Stimulated activated CD4-positive, alpha-beta T cell treated with anti-CD3 and anti-CD28 coated beads, Interleukin-12 subunit alpha, Interleukin-12 subunit beta, amount 100 ng/mL, for 48 hours (primary cell): Measurements from ENCODE around the gene DCLK2.

Source experiments
- DNase-seq, 3 donors: peaks; one replicate each; pipeline ENCODE4 v3.0.0-alpha.2; 2020; ENCODE audit warnings: low read depth in 2 of 3, low spot score in 1 of 3

The DCLK2 gene

DNA sequence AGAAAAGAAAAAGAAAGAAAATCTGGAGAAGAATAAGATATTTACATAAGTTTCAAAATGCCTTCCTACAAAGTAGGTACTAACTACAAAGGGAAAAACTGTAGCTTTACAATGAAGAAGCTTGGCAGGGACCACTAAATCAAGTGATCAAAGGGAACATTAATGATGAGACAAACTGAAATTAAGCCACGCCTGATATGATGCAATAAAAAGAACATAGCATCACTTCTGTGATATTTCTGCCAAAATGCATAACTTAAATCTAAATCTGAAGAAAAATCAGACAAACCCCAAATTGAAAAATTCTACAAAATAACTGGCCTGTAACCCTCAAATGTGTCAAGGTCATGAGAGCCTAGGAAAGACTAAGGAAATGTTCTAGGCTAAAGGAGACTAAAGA is 8.9 kb upstream of the DCLK2 start:
- DNase-seq, result no peak

DNA sequence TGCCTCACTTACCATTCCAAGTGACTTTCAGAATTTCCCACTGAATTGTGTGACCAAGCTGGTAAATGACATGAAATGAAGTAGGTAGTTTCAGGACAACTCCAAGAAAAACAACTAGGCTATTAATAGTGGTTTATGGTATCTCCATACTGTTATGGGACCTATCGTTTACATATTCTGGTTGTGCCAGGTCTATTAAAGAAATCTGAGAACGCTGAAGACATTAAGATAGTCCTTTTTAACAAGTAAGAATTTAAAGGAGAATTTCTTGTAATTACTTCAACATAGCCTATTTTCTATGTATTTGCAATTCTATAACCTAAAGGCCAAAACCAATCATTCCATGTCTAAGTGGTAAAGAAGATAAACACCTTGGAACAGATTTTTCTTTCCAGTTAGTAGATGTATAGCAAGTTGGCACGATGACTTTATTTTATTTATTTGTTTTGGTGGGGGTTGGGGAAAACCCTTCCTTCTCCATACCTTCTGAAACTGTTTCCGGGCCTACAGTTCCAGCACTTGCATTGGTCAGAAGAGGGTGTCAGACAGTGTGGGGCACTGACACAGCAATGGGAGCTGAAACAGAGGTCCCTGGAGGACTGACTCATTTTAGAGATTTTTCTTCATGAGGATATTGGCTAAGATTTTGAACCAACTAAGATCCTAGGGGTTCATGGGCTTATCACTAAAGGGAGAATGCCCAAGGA is 7.6 kb upstream of the DCLK2 start:
- DNase-seq, result no peak

DNA sequence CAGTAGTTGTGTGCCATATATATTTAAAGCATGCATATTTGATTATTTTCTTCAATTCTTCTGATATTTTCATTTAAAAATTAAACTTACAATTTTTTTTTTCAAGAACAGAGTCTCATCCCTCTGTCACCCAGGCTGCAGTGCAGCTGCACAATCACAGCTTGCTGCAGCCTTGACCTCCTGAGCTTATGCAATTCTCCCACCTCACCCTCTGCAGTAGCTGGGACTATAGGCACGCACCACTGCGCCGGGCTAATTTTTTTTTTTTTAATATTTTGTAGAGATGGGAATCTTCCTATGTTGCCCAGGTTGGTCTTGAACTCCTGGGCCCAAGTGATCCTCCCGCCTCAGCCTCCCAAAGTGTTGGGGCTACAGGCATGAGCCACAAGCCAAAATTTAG is 5.8 kb upstream of the DCLK2 start:
- no peak for DNase-seq

DNA sequence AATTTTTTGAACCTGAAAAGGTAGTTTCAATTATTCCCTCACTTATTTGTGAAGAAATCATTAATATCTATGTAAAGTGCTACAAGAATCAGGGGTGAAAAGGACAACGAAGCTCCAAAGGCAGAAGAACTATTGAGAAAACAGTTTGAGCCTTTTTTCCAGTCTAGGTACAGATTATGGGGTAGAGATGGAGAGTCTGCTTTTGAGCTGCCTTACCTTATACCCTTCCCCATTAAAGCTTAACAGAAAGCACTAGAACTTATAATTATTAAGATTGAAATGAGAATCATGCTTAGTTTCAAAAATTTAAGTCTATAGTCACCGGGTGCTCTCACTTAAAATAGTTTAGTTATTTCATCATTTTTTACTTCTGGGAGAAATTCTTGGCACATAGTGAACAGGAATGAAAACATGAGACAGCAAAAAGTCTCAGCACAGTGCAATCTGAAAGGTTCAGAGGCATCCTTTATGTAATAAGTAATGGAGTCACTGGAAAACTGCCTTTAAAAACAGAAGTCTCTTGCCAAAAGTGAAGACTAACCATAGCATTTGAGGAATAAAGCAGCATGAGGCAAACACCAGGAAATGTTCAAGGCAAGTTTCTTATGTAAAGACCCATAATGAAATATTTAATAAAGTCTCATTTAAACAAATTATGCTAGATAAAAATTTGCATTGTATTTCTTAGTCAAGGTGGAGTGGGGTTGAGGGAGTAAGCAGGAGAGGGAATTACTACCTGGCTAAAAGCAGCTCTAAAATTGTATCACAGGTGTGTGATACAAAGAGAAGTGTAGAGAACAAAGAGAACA is 5.1 kb upstream of the DCLK2 start:
- DNase-seq, result no peak

DNA sequence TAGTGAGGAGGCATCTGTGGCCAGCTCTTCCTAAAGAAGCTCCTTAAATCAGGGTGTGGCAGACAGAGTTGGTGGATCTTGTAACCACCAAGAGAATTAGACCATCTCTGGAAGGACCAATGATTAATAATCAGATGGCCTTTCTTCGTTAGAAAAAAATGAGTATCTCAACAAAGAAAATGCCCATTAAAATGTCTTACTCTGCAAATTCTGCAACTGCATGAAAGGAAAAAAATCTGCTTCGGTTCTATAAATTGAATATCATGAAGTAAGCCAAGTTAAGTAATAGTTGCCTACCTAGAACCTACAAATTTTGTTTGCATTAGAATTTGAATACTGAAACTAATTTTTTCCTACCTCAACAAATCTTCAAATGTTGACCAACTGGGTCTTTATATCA is 4.2 kb upstream of the DCLK2 start:
- no peak for DNase-seq

DNA sequence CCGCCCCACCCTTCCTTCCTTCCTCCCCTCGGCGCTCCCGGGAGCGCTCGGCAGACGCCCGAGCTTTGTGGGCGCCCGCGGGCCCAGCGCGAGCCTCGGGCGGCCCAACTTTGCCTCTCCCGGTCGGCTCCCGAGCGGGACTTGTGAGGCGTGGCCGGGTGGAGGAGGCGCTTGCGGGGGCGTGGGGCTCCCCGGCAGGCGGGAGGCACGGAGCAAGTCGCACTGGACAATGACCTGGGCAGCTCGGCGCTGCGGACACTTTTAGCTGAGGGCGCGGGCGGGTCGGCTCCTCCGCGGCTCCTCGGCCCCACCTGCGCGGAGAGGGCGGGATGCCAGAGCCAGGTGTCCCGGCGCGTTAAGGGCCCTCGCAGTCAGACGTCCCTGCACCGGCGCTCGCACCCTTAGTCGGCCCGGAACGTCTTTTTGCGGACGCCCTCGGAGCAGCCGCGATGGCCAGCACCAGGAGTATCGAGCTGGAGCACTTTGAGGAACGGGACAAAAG is 385 bp downstream of the DCLK2 start:
- DNase-seq, result no peak

DNA sequence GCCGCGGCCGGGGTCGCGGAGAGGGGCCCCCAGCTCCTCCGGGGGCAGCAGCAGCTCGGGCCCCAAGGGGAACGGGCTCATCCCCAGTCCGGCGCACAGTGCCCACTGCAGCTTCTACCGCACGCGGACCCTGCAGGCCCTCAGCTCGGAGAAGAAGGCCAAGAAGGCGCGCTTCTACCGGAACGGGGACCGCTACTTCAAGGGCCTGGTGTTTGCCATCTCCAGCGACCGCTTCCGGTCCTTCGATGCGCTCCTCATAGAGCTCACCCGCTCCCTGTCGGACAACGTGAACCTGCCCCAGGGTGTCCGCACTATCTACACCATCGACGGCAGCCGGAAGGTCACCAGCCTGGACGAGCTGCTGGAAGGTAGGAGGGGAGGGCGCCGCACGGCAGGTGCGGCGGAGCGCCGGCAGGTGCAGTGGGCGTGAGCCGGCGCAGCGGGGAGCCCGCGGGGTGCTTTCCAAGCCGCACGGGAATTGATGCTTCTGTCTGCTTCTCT is 886 bp downstream of the DCLK2 start:
- peak in 1 of 3 donors; percentile 3 for DNase-seq

DNA sequence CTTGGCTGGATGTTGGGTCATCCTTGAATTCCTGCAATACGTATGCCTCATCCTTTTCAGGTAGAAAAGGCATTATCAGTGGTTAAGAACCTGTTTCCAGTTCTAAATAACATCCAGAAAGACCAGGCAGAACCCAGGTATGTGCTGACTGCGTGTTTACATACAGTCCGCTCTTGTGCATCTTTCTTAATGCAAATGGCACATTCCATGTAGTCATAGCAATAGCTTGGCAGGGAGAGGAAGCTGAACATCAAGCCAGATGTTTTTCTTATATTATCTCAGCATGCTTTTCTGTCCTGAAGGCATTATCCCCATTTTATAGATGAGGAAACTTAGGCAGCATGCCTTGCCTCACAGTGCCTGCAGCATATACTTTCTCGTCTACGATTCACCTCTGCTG is 2.1 kb downstream of the DCLK2 start:
- DNase-seq, result no peak

DNA sequence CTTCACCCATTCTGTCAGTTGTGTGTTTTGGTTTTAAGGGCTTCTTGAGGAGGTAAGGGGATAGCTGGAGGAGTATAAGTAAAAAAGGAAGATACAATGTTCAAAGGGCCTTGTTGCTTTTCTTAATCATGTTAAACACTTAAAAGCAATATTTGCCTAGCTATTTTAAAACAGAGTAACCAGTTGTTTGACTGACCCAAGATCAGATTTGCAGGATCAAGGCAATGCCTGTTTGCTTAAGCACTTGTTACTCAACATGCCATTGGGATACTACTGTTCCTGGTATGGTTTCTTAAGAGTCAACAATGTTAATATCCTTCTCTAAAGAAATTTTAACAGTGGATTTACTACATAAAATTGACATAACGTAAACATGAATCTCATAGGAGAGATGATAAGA is 2.6 kb downstream of the DCLK2 start:
- no peak for DNase-seq

DNA sequence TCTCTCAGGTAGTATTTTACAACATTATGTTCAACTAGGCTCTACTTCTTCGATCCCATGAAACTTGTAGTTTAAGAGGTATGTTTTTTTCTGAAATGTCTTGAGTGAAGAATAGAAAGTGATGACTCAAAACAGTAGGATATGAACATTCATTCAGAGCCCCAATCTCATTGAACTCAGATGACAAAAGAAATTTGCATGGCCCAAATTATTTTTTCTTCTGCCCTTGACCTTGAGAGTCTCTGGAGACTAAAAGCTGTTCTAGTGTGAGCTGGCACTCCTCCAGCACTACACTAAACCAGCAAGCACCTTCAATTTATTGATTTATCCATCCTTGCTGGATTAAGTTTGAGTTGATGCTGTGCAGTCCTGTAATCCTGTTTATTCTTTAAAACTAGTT is 4.0 kb downstream of the DCLK2 start:
- DNase-seq, result no peak

DNA sequence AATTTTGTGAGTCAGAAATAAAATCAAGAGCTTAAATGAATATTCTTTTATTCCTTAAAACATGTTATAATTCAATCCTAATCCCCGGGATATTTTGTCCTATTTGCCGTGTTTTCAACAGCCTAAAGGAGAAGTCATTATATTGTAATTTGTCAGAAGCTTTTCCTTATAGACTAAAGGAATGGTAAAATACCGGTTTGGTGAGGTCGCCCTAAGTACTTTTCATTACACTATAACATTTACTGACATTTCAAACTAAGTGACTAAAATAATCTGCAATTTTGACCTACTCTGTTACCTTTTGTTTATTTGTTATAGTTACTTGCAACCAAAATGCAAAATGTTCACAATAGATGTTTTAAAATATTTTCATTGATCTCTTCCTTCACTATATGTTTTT is 8.8 kb downstream of the DCLK2 start:
- no peak for DNase-seq

DNA sequence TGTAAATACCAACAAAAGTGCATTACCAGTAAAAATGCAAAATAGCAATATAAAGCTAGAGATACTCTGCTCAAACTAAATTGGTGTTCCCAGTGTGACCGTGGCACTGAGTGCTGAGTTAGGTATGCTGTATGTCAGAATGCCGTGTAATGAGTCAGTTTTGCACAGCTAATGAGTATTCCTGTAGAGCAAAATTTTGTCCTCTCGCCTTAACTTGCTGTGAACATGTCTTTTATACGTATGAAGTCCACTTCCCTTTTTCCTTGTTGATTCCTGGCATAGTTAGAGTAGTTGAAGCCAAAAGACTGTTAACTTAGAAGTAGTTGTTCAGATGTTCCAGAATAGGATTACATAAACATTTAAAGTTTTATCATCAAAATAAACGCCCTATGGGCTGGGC is 11.5 kb downstream of the DCLK2 start:
- no peak for DNase-seq

DNA sequence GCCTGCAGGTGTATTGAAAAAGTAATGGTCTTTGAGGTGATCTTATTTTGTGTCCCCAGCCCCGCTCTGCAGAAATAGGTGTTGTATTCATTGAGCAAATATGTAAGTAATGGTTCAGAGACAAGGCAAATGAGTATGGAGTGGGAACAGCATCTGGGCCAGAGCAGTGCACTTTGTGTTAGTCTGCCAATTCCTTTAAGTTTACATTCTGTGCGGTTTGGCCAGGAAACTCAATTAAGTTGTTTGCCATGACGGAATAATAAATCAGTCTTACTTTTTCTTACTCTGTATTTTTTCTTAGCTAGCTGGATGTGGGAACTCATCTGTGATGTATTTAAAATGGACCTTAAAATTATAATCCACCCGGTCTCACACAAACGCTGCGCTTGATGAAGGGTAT is 12.6 kb downstream of the DCLK2 start:
- no peak for DNase-seq

DNA sequence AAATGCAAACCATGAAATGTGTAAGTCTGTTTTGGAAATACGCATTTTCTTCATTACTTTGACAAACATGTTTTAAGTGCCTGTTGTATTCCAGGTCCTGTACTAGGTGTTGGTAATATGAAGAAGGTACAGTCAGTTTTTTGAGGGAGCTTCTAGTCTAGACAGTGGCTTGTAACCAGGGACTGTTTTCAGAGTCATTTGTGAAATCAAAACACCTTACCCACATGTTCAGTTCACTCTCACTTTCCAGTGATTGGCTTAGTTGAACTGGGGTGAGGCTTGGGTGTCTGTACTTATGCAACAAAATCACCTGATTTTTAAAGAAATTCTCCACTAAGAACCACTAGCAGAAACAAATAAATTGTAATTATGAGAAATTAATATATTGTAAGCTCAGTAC is 16.4 kb downstream of the DCLK2 start:
- no peak for DNase-seq

DNA sequence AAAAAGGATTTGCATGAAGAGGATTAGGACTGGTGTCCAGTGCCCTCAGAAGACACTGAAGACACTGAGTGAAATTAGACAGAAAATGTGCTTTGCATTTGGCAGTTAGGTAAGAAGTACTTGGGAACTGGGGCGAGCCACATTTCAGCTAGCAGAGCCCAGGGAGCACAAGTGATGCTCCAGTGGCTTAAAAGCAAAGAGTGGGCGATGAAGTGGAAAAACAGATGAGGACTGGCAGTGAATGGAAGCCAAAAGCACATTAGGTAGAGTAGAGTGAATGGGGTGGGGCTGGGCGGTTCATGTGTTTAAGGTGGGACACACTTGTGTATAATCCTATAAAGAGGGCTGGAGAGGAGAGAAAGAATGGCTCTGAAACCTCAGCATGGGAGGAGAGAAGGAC is 18.4 kb downstream of the DCLK2 start:
- DNase-seq, result no peak

DNA sequence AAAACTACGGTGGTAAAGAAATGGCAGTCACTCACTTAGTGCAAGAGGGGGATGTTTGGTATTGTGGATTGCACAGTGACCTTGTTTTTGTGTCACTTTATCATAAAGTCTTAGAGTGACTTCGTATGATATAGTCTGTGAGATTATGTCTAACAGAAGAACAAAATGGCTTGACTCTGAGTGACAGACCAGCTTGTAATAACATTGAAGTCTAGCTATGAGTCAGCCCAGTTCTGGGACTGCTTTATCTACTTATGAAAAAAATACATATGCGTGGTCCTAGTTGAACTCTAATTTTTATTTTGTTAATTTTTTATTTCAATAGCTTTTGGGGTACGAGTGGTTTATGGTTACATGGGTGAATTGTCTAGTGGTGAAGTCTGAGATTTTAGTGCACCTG is 20.0 kb downstream of the DCLK2 start:
- DNase-seq, result no peak

DNA sequence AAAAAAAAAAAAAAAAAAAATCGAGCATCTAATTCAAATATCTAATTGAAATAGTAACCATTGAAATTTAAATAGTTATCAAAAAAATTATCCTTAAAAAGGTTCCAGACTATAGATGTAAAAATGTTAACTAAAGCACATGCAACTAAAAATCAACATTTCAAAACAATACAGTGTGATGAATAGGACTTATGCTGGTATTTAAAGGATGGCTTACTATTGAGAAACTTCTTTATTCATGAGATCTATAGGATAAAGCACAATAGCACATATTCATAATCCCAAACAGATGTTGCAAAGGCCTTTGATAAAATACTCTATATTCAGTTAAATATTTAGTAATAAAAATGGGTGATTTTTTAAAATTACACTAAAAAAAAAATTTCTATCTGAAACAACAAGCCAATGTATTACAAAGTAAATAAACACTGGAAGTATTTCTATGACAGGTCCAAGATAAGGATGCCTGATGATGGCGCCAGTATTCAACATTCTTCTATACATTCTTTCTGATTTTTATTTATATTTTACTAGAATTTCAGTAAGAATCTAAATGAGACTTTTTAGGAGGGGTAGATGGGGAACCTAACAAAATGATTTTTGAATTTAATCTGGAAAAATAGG is 26.3 kb downstream of the DCLK2 start:
- no peak for DNase-seq

DNA sequence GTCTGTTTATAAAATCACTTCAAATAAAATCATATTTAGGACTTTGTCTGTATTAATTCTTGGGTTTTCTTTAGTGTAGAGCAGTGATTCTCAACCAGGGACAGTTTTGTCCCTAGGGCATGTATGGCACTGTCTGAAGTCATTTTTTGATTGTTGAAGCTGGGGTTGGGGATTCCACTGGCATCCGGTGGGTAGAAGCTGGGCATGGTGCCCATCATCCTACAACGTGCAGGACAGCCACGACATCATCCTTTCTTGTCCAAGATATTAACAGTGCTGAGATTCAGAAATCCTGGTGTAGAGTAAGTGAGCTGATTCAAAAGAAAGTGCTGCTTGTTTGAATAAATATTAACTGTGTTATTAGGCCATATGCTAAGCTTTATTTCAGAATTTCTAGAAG is 28.6 kb downstream of the DCLK2 start:
- DNase-seq, result no peak

DNA sequence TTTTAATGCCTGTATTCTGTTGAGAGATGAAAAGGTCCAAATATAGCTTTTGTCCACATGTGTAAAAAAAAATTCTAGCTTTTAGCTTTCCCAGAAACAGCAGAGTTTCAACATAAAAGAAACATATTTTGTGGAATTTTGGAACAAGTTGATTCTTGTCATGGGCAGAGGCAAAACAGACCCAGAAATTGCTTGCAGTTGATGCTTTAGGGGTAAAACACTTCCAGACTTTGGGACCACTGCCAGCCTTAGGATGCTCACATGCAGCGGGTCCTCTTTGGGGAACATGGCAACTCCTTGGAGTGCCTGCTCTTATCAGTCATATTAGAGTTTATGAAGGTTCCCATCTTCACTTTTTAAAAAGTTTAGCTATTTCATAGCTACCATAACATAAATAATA is 30.4 kb downstream of the DCLK2 start:
- DNase-seq, result no peak

DNA sequence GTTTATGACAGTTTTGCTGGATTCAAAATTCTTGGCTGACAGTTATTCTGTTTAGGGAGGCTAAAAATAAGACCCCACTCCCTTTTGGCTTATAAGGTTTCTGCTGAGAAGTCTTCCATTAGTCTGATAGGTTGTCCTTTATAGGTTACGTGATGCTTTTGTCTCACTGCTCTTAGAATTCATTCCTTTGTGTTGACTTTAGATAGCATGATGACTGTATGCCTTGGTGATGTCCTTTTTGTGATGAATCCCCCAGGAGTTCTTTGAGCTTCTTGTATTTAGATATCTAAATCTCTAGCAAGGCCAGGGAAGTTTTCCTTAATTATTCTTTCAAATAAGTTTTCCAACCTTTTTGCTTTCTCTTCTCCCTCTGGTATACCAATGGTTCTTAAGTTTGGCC is 36.4 kb downstream of the DCLK2 start:
- DNase-seq, result no peak

DNA sequence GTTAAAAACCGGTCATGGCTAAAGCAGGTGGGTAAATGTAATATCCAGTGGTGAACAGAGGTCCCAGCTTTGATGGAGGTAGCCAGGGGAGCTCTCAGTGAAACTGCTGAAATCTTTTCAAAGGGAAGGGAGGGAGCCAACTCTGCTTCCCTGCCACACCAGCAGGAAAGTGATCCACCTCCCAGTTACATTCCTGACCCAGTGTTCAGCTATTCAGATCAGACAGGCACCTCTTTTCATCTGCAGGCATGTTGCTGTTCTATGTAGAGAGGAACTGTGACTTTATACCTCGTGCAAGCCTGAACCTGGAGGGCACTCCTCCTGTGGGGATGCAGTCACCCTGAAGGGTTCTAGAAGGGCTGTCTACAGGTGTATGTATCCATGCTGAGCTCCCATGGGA is 37.6 kb downstream of the DCLK2 start:
- no peak for DNase-seq

DNA sequence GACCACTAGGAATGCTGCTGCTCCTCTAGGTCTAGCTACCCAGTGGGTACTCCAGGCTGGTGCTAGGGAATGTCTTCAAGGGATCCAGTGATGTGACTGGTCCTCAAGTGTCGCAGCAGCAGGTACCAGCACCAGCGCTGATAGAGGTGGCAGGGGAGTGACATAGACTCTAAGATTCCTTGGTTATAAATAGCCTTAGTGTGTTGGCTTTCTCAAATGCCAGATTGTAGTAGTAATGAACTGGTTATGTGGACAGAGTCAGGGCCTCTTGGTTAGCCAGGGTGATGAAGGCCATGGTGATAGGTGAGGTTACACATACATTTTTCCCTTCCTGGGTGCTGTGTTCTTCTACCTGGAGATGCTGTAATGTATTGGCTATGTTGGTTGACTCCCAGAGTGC is 38.3 kb downstream of the DCLK2 start:
- DNase-seq, result no peak
